Measurements from ENCODE around the gene TNN.

GRCh38 chr1:175138579-175138978 is 70.9 kb downstream of the TNN start:
- TF ChIP-seq CTCF (IDR thresholded peaks at IDR 0.05) (no peak), POLR2A (IDR thresholded peaks at IDR 0.05) (no peak)

Data from heart left ventricle (tissue), 13 donors.